22Rv1 (cell line): ENCODE data around the gene CGREF1.
A peak's percentile ranks its signal among the peaks of the same experiment; 100 is the strongest.

Experiments
- H3K27ac ChIP-seq: fragments of 450-650 bp; 2 replicates; pipeline ENCODE4 v1.5.1; 2017
- CTCF ChIP-seq: fragments of 450-650 bp; IDR thresholded peaks from 2 replicates; pipeline ENCODE4 v1.5.1; 2017; ENCODE audit warnings: mild to moderate bottlenecking
- ZFX ChIP-seq: fragments of 450-650 bp; IDR thresholded peaks from 2 replicates; pipeline ENCODE4 v1.6.1; 2017; ENCODE audit warnings: antibody characterized with exemption, borderline replicate concordance

The CGREF1 gene

GRCh38 chr2:27136751-27137150 is 17.8 kb upstream of the CGREF1 start:
- H3K27ac ChIP-seq: no peak overlapping the region
- no peak for TF ChIP-seq CTCF
- TF ChIP-seq ZFX: no peak

DNA sequence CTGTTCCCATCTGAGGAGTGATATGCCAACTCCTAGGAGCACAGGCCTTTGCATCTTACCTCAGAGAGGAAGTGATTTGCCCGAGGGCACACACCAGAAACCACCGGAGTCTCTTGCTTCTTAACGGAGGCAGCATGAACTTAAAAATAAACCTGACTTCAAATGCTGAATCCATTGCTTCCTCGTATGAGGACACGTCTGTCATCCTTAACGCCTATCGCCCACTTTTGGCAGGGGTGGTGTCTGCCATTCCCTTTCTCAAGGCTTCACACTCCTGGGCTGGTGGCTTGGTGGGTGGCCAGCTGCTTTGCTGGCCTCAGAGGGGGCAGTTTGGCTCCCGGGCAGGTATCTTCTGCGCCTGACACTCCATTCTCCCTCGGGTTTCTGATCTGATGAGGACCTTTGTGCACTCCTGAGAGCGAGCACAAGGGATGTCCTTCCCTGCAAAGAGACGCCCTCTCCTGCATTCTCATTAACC is 16.6 kb upstream of the CGREF1 start:
- no peak for TF ChIP-seq CTCF
- no peak for TF ChIP-seq ZFX
- H3K27ac ChIP-seq: no peak overlapping the region

DNA sequence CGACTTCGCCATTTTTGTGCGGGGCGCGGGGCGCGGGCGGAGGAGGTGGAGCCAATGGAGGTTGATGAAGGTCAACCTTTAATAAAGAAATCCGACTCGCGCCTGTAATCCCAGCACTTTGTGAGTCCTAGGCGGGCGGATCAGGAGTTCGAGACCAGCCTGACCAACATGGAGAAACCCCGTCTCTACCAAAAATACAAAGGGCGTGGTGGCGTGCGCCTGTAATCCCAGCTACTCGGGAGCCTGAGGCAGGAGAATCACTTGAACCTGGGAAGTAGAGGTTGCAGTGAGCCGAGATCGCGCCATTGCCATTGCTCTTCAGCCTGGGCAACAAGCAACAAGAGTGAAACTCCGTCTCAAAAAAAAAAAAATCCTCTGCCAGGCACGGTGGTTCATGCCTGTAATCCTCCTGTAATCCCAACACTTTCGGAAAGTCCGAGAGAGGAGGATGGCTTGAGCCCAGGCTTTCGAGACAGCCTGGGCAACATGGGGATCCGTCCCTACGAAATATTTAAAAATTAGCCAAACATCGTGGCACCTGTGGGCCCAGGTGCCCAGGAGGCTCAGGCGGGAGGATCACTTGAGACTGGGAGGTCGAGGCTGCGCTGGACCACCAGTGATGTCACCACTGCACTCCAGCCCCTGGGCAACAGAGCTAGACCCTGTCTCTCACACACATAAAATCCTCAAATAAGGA is 16.0 kb upstream of the CGREF1 start:
- peak overlapping the region; percentile 69 for H3K27ac ChIP-seq
- TF ChIP-seq CTCF: no peak
- no peak for TF ChIP-seq ZFX

DNA sequence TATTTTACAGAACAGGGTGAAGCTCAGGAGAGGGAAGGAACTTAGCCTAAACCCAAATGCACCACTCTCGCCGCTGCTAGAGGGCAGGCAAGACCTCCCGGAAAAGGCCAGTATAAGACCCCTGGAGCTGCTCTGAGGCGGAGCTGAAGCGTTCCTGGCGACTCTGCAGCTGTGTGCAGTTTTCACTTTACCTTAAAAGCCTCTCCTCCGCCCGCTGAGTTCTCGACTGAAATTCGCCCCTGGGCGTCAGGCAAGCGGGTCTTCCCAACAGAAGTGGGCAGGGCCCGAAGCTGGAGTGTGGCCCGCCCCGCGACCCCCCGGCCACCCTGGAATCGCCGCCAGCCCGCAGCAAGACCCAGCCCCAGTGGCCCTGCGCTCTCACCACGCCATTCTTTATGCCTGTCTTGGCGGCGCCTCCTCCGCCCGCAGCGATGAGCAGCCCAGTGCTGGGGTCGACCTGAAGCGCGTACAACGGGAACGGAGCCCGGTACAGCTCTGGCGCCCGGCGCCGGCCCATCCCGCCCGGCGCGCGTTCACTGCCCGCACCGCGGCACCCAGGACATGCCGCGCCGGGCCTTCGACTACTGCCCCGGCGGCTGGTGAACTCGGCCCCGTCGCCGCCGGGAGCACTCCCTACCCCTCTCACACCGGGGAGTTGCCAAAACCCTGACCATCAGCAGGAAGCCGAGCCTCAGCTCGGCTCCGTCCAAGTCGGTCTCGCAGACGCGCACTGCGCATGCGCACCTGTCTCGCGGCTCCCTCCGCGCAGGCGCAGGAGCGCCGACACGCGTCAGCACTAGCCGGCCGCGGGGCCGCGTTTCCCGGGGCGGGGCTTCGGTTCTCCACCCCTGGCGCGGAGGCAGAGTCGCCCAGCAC is 15.2 kb upstream of the CGREF1 start, which contains the start of gene PREB:
Gene PREB, minus strand, starts transcription at position 732 of the 876 bp plus-strand sequence. Its CDS starts 215 bp downstream, at position 517.
- peak within 1 kb of the TSS; percentile 69 for H3K27ac ChIP-seq
- TF ChIP-seq ZFX: no peak
- TF ChIP-seq CTCF: peak; percentile 25; the same call in 1 of the 2 replicates

DNA sequence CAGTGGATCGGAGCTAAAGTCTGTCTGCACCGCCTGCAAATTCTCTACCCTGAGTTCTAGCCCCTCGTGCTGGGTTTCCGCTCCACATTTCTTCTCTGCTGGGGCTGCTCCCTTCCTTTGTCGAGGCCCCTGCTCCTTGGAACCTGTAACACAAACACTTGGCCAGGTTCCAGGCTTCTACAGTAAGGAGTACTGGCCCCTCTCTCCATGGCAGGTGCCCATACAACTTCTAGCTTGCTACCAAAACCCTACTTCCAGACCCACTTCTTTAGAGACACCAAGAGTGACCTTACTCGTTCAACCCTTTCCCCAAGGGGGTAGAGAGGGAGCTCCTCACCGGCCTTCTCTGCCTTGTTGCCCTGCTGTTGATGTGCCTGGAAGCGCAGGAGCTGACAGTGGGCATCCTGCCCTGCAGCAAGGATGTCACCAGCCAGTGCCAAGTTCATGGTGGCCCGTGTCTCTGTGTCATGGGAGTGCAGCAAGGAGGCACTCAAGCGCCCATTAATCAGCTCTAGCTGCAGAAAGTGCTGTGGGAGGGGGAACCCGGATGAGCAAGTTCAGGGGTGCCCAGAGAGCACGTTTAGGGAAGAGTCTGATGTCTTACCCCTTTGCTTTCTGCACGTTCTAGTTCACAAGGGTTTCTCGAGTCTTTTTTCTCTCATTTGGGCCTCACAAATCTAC is 14.4 kb upstream of the CGREF1 start:
- no peak for TF ChIP-seq ZFX
- TF ChIP-seq CTCF: no peak
- H3K27ac ChIP-seq: peak overlapping the region; percentile 69

GRCh38 chr2:27131429-27131828 is 12.5 kb upstream of the CGREF1 start:
- TF ChIP-seq ZFX (no peak), CTCF (no peak)
- H3K27ac ChIP-seq: no peak overlapping the region
